Measurements from ENCODE around the gene SEMA5A.

DNA sequence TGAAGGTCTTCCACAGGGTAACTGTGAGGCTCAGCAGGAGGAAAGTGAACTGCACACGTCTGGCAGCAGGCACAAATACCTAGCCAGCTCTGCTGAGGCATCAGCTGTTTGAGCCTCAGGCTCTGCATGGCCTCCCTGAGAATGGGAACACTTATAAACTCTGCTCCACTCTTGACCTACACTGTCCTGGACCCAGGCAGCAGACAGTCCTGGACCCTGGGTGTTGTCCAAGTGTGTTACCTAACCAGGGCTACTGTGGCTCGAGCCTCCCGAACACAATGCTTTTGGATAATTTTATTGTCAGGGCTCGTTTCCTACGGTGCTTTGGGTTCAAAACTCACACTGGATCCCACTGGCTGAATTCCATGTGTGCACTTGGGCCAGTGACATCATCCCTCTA lies 497.9 kb downstream of the SEMA5A start:
- TF ChIP-seq ZNF354B (CRISPR knock-in tag; IDR thresholded peaks at IDR 0.05) (no peak), PCBP1 (IDR thresholded peaks at IDR 0.05; ENCODE audit: borderline replicate concordance, low read depth, low read length) (no peak), ZNF136 (CRISPR knock-in tag; IDR thresholded peaks at IDR 0.05; ENCODE audit: low read depth) (no peak), NFIC (IDR thresholded peaks at IDR 0.05; ENCODE audit: low read length) (no peak), MXI1 (IDR thresholded peaks at IDR 0.05; ENCODE audit: borderline replicate concordance, low read depth, low read length) (no peak), SNAI1 (CRISPR knock-in tag; IDR thresholded peaks at IDR 0.05; ENCODE audit: borderline replicate concordance) (no peak), POLR2A (IDR thresholded peaks at IDR 0.05; ENCODE audit: insufficient read depth in 1 of 2, low read depth in 2 of 2, low read length in 2 of 2) (no peak), FOXM1 (CRISPR knock-in tag; IDR thresholded peaks at IDR 0.05) (no peak), ZNF501 (CRISPR knock-in tag; IDR thresholded peaks at IDR 0.05) (no peak), KAT7 (CRISPR knock-in tag; IDR thresholded peaks at IDR 0.05; ENCODE audit: borderline replicate concordance) (no peak), NFE2 (CRISPR knock-in tag; IDR thresholded peaks at IDR 0.05) (no peak), ZNF607 (CRISPR knock-in tag; IDR thresholded peaks at IDR 0.05; ENCODE audit: borderline replicate concordance) (no peak)
- TF ChIP-seq, protein P1, sequence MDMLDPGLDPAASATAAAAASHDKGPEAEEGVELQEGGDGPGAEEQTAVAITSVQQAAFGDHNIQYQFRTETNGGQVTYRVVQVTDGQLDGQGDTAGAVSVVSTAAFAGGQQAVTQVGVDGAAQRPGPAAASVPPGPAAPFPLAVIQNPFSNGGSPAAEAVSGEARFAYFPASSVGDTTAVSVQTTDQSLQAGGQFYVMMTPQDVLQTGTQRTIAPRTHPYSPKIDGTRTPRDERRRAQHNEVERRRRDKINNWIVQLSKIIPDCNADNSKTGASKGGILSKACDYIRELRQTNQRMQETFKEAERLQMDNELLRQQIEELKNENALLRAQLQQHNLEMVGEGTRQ (IDR thresholded peaks at IDR 0.05; ENCODE audit: low read depth, low read length), result no peak
- TF ChIP-seq, protein P1 (CRISPR knock-in tag; IDR thresholded peaks at IDR 0.05; ENCODE audit: borderline replicate concordance), result no peak
- TF ChIP-seq, protein P2, sequence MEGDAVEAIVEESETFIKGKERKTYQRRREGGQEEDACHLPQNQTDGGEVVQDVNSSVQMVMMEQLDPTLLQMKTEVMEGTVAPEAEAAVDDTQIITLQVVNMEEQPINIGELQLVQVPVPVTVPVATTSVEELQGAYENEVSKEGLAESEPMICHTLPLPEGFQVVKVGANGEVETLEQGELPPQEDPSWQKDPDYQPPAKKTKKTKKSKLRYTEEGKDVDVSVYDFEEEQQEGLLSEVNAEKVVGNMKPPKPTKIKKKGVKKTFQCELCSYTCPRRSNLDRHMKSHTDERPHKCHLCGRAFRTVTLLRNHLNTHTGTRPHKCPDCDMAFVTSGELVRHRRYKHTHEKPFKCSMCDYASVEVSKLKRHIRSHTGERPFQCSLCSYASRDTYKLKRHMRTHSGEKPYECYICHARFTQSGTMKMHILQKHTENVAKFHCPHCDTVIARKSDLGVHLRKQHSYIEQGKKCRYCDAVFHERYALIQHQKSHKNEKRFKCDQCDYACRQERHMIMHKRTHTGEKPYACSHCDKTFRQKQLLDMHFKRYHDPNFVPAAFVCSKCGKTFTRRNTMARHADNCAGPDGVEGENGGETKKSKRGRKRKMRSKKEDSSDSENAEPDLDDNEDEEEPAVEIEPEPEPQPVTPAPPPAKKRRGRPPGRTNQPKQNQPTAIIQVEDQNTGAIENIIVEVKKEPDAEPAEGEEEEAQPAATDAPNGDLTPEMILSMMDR (CRISPR knock-in tag; IDR thresholded peaks at IDR 0.05), result no peak
